BLaER1 treated with 17β-estradiol and CSF1 and Interleukin-3, amounts not matched to agents 10 nM and 100 nM (cell line): ENCODE data around the gene ESR2.

Experiments used
- H3K27ac ChIP-seq, 11 experiments: shearing (Covaris generic); formaldehyde crosslinking; 2 replicates each; pipeline ENCODE4 v1.8.1; 2022
- H3K27me3 ChIP-seq, 11 experiments: shearing (Covaris generic); formaldehyde crosslinking; 2 replicates each; pipeline ENCODE4 v1.8.1; 2022
- H3K36me3 ChIP-seq, 11 experiments: shearing (Covaris generic); formaldehyde crosslinking; 2 replicates each; pipeline ENCODE4 v1.8.1; 2022
- H3K4me1 ChIP-seq, 10 experiments: shearing (Covaris generic); formaldehyde crosslinking; 2 replicates each; pipeline ENCODE4 v1.8.1; 2022
- H3K4me2 ChIP-seq, 11 experiments: shearing (Covaris generic); formaldehyde crosslinking; 2 replicates each; pipeline ENCODE4 v1.8.1; 2022
- H3K4me3 ChIP-seq, 10 experiments: shearing (Covaris generic); formaldehyde crosslinking; 2 replicates each; pipeline ENCODE4 v1.8.1; 2022
- H3K9ac ChIP-seq, 11 experiments: shearing (Covaris generic); formaldehyde crosslinking; 2 replicates each; pipeline ENCODE4 v1.8.1; 2022
- H3K9me3 ChIP-seq, 11 experiments: shearing (Covaris generic); formaldehyde crosslinking; replicated peaks in 1 of 11; 2 replicates each; pipeline ENCODE4 v1.8.1; 2022
- H4K20me1 ChIP-seq, 11 experiments: shearing (Covaris generic); formaldehyde crosslinking; 2 replicates each; pipeline ENCODE4 v1.8.1; 2022
- Cebpa-rat ChIP-seq, 11 experiments: shearing (Covaris generic); IDR thresholded peaks; 2 replicates each; pipeline ENCODE4 v1.8.1; 2022

Gene ESR2

GRCh38 chr14:64114166-64114565, 180.0 kb downstream of the ESR2 start:
- H3K9ac ChIP-seq = no peak overlapping the region
- TF ChIP-seq Cebpa-rat (IDR thresholded peaks at IDR 0.05) = no peak
- no peak overlapping the region for H3K4me2 ChIP-seq
- H3K36me3 ChIP-seq = peaks cover 0 to 45% (median 15%) of the 10 kb centered on the region in 11 experiments; a peak in 13 of 22 replicates
- no peak overlapping the region for H3K27ac ChIP-seq
- 0 out of 20 replicates have a peak, but pooled peaks cover 0 to 5% (median 0%) of the 10 kb centered on the region in 10 experiments for H3K4me1 ChIP-seq
- no peak overlapping the region for H3K4me3 ChIP-seq
- no peaks in the 10 kb centered on the region for H3K9me3 ChIP-seq
- H4K20me1 ChIP-seq = no peaks in the 10 kb centered on the region; a peak in 1 of 22 replicates
- H3K27me3 ChIP-seq = no peaks in the 10 kb centered on the region

DNA sequence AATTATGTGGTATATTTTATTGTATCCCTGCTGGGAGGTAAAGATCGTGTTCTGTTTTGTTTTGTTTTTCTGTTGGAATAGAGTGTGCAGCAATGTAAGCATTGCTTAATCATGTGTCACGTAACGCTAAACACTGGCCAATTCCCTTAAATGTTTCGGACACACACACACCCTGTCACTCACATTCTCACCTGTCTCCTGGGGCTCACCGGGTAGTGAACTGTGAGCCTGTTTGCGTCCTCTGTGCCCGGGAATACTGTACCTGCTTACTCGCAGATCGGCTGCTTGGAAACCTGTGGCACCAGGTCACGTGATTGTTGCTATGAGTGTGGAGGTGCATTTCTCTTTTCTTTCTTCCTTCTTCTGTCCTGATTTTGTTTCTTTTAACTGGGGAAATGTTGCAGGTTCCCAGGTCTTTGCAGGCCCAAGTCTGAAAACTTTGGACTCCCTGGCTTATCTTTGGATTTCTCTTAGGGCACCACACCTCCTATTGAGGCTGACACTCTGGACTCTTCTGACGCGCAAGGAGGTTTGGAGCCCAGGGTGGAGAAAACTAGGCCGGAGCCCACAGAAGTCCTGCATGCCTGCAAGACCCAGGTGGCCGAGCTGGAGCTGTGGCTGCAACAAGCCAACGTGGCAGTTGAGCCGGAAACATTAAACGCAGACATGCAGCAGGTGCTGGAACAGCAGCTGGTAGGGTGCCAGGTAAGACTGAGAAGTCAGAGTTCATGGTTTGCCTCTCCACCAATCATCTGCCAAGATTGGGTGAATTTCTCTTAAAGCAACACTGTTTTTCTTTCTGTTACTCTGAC, 181.1 kb downstream of the ESR2 start:
- Histone ChIP-seq H3K27ac (no peak overlapping the region), H3K9me3 (no peaks in the 10 kb centered on the region), H3K9ac (no peak overlapping the region), H3K36me3 (peaks cover 0 to 45% (median 15%) of the 10 kb centered on the region in 11 experiments; a peak in 14 of 22 replicates), H3K4me1 (0 out of 20 replicates have a peak, but pooled peaks cover 0 to 5% (median 0%) of the 10 kb centered on the region in 10 experiments), H3K4me2 (no peak overlapping the region), H4K20me1 (no peaks in the 10 kb centered on the region; a peak in 1 of 22 replicates), H3K4me3 (no peak overlapping the region), H3K27me3 (no peaks in the 10 kb centered on the region)
- no peak for TF ChIP-seq Cebpa-rat (IDR thresholded peaks at IDR 0.05)

- H3K4me2 ChIP-seq = no peak overlapping the region
- H3K27ac ChIP-seq = no peak overlapping the region
- H3K27me3 ChIP-seq = no peaks in the 10 kb centered on the region
- H3K36me3 ChIP-seq = peaks cover 0 to 67% (median 21%) of the 10 kb centered on the region in 11 experiments; a peak in 17 of 22 replicates
- H4K20me1 ChIP-seq = no peaks in the 10 kb centered on the region; a peak in 1 of 22 replicates
- 0 out of 20 replicates have a peak, but pooled peaks cover 0 to 5% (median 0%) of the 10 kb centered on the region in 10 experiments for H3K4me1 ChIP-seq
- no peak for TF ChIP-seq Cebpa-rat (IDR thresholded peaks at IDR 0.05)
- no peak overlapping the region for H3K4me3 ChIP-seq
- H3K9me3 ChIP-seq = no peaks in the 10 kb centered on the region
- no peak overlapping the region for H3K9ac ChIP-seq
Observed at GRCh38 chr14:64110802-64111201, 183.4 kb downstream of the ESR2 start.

DNA sequence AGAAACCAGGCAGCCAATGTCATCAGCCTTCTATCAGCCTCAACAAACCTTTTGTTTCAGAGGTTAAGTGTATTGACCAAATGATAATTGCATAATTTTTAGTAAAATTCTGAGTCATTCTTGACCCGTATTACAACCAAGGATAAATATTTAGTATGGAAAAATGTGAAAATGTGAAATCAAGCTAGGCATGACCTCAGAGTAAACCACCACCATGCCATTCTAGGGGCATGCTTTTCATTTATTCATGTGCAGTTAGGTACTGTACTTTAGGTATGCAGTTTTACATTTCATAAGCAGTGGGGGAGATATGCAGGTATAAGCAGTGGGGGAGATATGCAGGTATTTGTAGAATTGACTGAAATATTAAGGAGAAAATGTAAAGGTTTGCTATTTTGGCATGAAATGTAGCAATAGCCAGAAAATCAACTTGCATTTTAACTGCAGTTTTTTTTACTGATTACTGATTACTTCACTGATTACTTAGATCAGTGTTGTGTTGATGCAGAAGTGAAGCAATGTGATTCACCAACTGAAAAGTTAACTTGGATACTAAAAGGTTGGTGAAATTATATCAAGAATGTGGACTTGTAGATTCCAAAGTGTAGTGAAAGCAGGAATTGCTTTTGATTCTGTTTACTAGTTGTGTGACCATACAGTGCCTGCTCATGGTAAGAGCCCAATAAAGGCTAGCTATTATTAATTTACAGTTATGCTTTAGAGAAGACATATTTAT, 184.2 kb downstream of the ESR2 start:
- no peak overlapping the region for H3K4me3 ChIP-seq
- peaks cover 0 to 68% (median 22%) of the 10 kb centered on the region in 11 experiments; a peak in 17 of 22 replicates for H3K36me3 ChIP-seq
- H3K9ac ChIP-seq = no peak overlapping the region
- H3K9me3 ChIP-seq = no peaks in the 10 kb centered on the region
- no peaks in the 10 kb centered on the region for H3K27me3 ChIP-seq
- no peak for TF ChIP-seq Cebpa-rat (IDR thresholded peaks at IDR 0.05)
- H3K4me2 ChIP-seq = no peak overlapping the region
- 0 out of 20 replicates have a peak, but pooled peaks cover 0 to 5% (median 0%) of the 10 kb centered on the region in 10 experiments for H3K4me1 ChIP-seq
- H4K20me1 ChIP-seq = no peaks in the 10 kb centered on the region; a peak in 1 of 22 replicates
- H3K27ac ChIP-seq = no peak overlapping the region

GRCh38 chr14:64107438-64107837, 186.7 kb downstream of the ESR2 start:
- no peaks in the 10 kb centered on the region for H4K20me1 ChIP-seq
- TF ChIP-seq Cebpa-rat (IDR thresholded peaks at IDR 0.05) = no peak
- H3K27me3 ChIP-seq = no peaks in the 10 kb centered on the region
- H3K4me1 ChIP-seq = 0 out of 20 replicates have a peak, but pooled peaks cover 0 to 5% (median 0%) of the 10 kb centered on the region in 10 experiments
- no peak overlapping the region for H3K4me2 ChIP-seq
- no peak overlapping the region for H3K27ac ChIP-seq
- H3K4me3 ChIP-seq = no peak overlapping the region
- H3K9me3 ChIP-seq = no peaks in the 10 kb centered on the region
- peaks cover 0 to 62% (median 22%) of the 10 kb centered on the region in 11 experiments; a peak in 18 of 22 replicates for H3K36me3 ChIP-seq
- no peak overlapping the region for H3K9ac ChIP-seq

GRCh38 chr14:64098120-64098519, 196.1 kb downstream of the ESR2 start:
- Histone ChIP-seq H3K4me3 (no peak overlapping the region), H3K9ac (no peak overlapping the region), H3K27me3 (no peaks in the 10 kb centered on the region), H3K9me3 (no peaks in the 10 kb centered on the region), H3K4me2 (no peak overlapping the region), H3K27ac (no peak overlapping the region), H3K4me1 (no peaks in the 10 kb centered on the region), H4K20me1 (no peaks in the 10 kb centered on the region), H3K36me3 (peaks cover 0 to 67% (median 23%) of the 10 kb centered on the region in 11 experiments; a peak in 19 of 22 replicates)
- no peak for TF ChIP-seq Cebpa-rat (IDR thresholded peaks at IDR 0.05)

- Histone ChIP-seq H3K4me2 (no peak overlapping the region), H3K9me3 (no peaks in the 10 kb centered on the region), H3K4me3 (no peak overlapping the region), H3K27me3 (no peaks in the 10 kb centered on the region), H3K36me3 (peaks cover 0 to 74% (median 27%) of the 10 kb centered on the region in 11 experiments; a peak in 15 of 22 replicates), H3K27ac (no peak overlapping the region), H3K9ac (no peak overlapping the region), H3K4me1 (no peaks in the 10 kb centered on the region), H4K20me1 (no peaks in the 10 kb centered on the region)
- TF ChIP-seq Cebpa-rat (IDR thresholded peaks at IDR 0.05) = no peak
Observed at GRCh38 chr14:64095620-64096019, 198.6 kb downstream of the ESR2 start.

GRCh38 chr14:64092940-64093339, 201.2 kb downstream of the ESR2 start:
- Histone ChIP-seq H3K4me3 (no peak overlapping the region), H3K4me1 (no peaks in the 10 kb centered on the region), H3K9ac (no peak overlapping the region), H3K4me2 (no peak overlapping the region), H3K27me3 (no peaks in the 10 kb centered on the region), H3K36me3 (peaks cover 0 to 80% (median 28%) of the 10 kb centered on the region in 11 experiments; a peak in 17 of 22 replicates), H4K20me1 (no peaks in the 10 kb centered on the region), H3K9me3 (no peaks in the 10 kb centered on the region), H3K27ac (no peak overlapping the region)
- no peak for TF ChIP-seq Cebpa-rat (IDR thresholded peaks at IDR 0.05)

DNA sequence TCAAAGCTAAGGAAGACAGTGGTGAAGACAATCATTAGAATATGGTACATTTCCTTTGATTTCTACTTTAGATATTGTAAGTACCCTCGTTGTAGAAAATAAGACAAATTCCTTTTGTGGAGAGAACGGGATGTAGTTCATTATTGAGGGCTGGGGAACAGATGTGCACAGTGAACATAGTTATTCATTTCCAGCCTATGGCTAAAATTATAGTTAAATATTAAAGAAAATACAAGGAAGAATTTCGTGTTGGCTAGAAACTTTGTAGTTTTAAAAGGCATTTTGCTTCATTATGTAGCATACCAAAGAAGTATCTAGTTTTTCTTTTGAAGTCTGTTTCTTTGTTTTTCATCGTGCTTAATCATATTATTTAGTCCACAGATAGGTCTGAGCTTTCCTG, 201.8 kb downstream of the ESR2 start:
- Histone ChIP-seq H3K27me3 (no peaks in the 10 kb centered on the region), H3K9ac (no peak overlapping the region), H3K4me3 (no peak overlapping the region), H3K4me2 (no peak overlapping the region), H3K9me3 (no peaks in the 10 kb centered on the region), H3K4me1 (no peaks in the 10 kb centered on the region), H4K20me1 (no peaks in the 10 kb centered on the region), H3K36me3 (peaks cover 0 to 80% (median 24%) of the 10 kb centered on the region in 11 experiments; a peak in 16 of 22 replicates), H3K27ac (no peak overlapping the region)
- no peak for TF ChIP-seq Cebpa-rat (IDR thresholded peaks at IDR 0.05)
